KOPT-K1 (cell line): ENCODE data around the gene CLCN7.
"Not testable (repeated sequence)": the region's sequence is repeated elsewhere in the genome, so short reads cannot be mapped to it uniquely, and the experiment has no call there.

ENCODE experiments used
- H3K27ac ChIP-seq: fragments of 200-600 bp; sonication (generic); 2 replicates; pipeline ENCODE4 v1.5.1; 2016; ENCODE audit warnings: antibody characterized with exemption, mild to moderate bottlenecking, low read depth, low read length; ENCODE audit not compliant: poor library complexity, severe bottlenecking
- H3K36me3 ChIP-seq: fragments of 200-600 bp; sonication (generic); 2 replicates; pipeline ENCODE4 v1.5.1; 2017; ENCODE audit warnings: antibody characterized with exemption, mild to moderate bottlenecking, low read length, moderate library complexity; ENCODE audit not compliant: insufficient read depth
- H3K9me3 ChIP-seq: fragments of 200-600 bp; sonication (generic); 2 replicates; pipeline ENCODE4 v1.5.1; 2017; ENCODE audit warnings: antibody characterized with exemption, low read length, mild to moderate bottlenecking; ENCODE audit not compliant: insufficient read depth, poor library complexity, severe bottlenecking

The CLCN7 gene

GRCh38 chr16:1439699-1440074, 35.1 kb downstream of the CLCN7 start:
- H3K27ac ChIP-seq, H3K36me3 ChIP-seq, H3K9me3 ChIP-seq: not testable (repeated sequence)

GRCh38 chr16:1439058-1439698, 35.6 kb downstream of the CLCN7 start:
- H3K36me3 ChIP-seq = no peaks in the 10 kb centered on the region
- H3K27ac ChIP-seq = no peak overlapping the region
- H3K9me3 ChIP-seq = no peaks in the 10 kb centered on the region

GRCh38 chr16:1438229-1439057, 36.4 kb downstream of the CLCN7 start:
- no peaks in the 10 kb centered on the region for H3K36me3 ChIP-seq
- H3K9me3 ChIP-seq = no peaks in the 10 kb centered on the region

GRCh38 chr16:1437606-1438005, 37.2 kb downstream of the CLCN7 start:
- Histone ChIP-seq H3K27ac (no peak overlapping the region), H3K36me3 (no peaks in the 10 kb centered on the region), H3K9me3 (no peaks in the 10 kb centered on the region)

More at GRCh38 chr16:1438229-1439057, 36.4 kb downstream of the CLCN7 start:
- no peak overlapping the region for H3K27ac ChIP-seq

- no peaks in the 10 kb centered on the region for H3K9me3 ChIP-seq
- H3K36me3 ChIP-seq = no peaks in the 10 kb centered on the region
- no peak overlapping the region for H3K27ac ChIP-seq
These were observed 38.0 kb downstream of the CLCN7 start for GRCh38 chr16:1436731-1437355.

- Histone ChIP-seq H3K27ac (no peak overlapping the region), H3K9me3 (no peaks in the 10 kb centered on the region), H3K36me3 (no peaks in the 10 kb centered on the region)
These were observed 38.7 kb downstream of the CLCN7 start for GRCh38 chr16:1435921-1436697.

GRCh38 chr16:1434644-1435592, 39.9 kb downstream of the CLCN7 start:
- Histone ChIP-seq H3K36me3 (no peaks in the 10 kb centered on the region), H3K27ac (no peak overlapping the region), H3K9me3 (no peaks in the 10 kb centered on the region)

GRCh38 chr16:1433756-1434155, 41.1 kb downstream of the CLCN7 start:
- Histone ChIP-seq H3K27ac (no peak overlapping the region), H3K9me3 (no peaks in the 10 kb centered on the region)

GRCh38 chr16:1433263-1433560, 41.6 kb downstream of the CLCN7 start:
- H3K9me3 ChIP-seq = no peaks in the 10 kb centered on the region
- no peak overlapping the region for H3K27ac ChIP-seq
- no peaks in the 10 kb centered on the region for H3K36me3 ChIP-seq

More at GRCh38 chr16:1433756-1434155, 41.1 kb downstream of the CLCN7 start:
- no peaks in the 10 kb centered on the region for H3K36me3 ChIP-seq

GRCh38 chr16:1432388-1433262, 42.2 kb downstream of the CLCN7 start:
- Histone ChIP-seq H3K36me3 (no peaks in the 10 kb centered on the region), H3K27ac (no peak overlapping the region), H3K9me3 (no peaks in the 10 kb centered on the region)

- Histone ChIP-seq H3K36me3 (no peaks in the 10 kb centered on the region), H3K9me3 (no peaks in the 10 kb centered on the region), H3K27ac (no peak overlapping the region)
These were observed 43.1 kb downstream of the CLCN7 start for GRCh38 chr16:1431497-1432270.

GRCh38 chr16:1430759-1431496, 43.9 kb downstream of the CLCN7 start, which contains the start of gene PERCC1:
Gene PERCC1, plus strand, starts transcription at chr16:1431078. Its CDS starts 1,516 bp downstream, at chr16:1432594.
- H3K27ac ChIP-seq = no peak within 1 kb of the TSS
- H3K9me3 ChIP-seq = no peaks in the 10 kb centered on the region

More at GRCh38 chr16:1430759-1431496, 43.9 kb downstream of the CLCN7 start, which contains the start of gene PERCC1:
- H3K36me3 ChIP-seq = no peaks in the 10 kb centered on the region
